Stimulated activated CD8-positive, alpha-beta memory T cell treated with anti-CD3 and anti-CD28 coated beads, Interleukin-12 subunit alpha, Interleukin-12 subunit beta, amount 100 ng/mL, for 4 hours (primary cell): ENCODE measurements around the gene PDZRN4.

Experiments used
- DNase-seq: peaks from one replicate; pipeline ENCODE4 v3.0.0-alpha.2; 2020; ENCODE audit warnings: low read depth

PDZRN4 gene

GRCh38 chr12:41362931-41363330 is 174.8 kb downstream of the PDZRN4 start:
- DNase-seq: no peak

GRCh38 chr12:41364211-41364610 is 176.1 kb downstream of the PDZRN4 start:
- DNase-seq: no peak

DNA sequence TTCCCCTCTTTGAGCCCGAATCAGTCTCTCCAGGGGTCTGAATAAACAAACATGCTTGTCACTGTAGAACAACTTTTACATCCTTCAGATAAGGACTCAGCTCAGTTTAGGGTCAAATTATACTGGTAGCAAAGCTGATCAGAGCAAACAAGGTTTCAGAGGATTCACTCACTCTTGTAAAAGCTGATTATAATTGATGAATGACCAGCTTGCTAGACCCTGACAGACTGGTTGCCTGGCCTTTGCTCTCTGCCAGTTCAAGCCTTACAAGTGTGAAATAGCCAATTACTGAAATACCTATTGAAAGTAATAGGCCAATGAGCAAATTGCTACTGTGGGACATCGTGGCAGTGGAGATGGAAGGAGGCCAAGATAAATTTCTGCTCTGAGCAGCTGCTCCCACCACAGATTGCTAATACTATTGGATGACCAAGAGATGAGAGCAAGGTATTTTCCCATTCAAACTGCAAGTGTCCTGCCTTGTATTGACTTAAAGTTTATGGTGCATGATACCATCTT is 177.6 kb downstream of the PDZRN4 start:
- no peak for DNase-seq

DNA sequence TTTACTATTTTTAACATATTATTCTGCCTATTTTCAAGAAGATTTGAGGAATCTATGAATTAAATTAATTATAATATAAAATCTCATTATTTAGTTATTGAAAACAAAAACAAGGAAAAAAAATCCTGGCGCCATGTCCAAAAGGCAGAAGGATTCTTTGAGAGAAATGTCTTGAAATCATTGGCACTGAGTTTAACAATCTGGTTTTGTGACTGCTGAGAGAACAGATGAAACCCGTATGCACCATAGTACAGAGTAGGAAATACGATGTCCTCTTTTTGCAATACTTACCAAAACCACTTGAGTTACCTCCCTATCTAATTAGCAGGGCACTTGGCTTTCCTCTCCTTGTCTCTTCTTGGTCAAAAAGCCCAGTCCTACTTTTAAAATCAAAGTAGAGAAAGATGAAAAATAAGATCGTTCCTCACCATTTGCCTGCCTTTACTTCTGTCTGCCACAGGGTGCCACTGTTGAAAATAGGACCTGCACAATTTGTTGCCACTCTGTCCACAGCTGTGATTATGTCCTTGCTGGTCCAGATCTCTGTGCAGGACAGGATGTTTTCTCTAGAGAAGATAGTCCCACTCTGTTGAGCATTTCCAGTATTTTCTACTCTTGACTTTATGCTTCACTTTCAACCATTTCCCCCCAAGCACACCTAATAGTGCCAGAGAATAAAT is 179.7 kb downstream of the PDZRN4 start:
- DNase-seq: no peak

DNA sequence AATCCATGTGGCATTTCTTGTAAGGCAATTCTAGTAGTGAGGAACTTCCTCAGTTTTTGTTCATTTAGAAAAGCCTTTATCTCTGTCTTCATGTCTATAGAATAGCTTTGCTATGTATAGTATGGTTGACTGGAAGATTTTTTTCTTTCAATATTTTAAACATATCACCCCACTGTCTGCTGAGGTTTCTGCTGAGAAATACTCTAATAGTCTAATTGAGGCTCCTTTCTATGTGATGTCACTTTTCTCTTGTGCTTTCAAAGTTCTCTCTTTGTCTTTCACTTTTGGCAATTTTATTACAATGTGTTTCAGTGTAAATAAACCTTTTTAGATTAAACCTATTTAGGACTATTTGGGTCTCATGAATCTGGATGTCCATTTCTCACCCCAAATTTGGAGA is 192.8 kb downstream of the PDZRN4 start:
- no peak for DNase-seq

GRCh38 chr12:41402801-41403200 is 214.7 kb downstream of the PDZRN4 start:
- DNase-seq: no peak

- no peak for DNase-seq
Observed at GRCh38 chr12:41407232-41407799, 219.2 kb downstream of the PDZRN4 start.

GRCh38 chr12:41409628-41410027 is 221.5 kb downstream of the PDZRN4 start:
- DNase-seq: no peak

DNA sequence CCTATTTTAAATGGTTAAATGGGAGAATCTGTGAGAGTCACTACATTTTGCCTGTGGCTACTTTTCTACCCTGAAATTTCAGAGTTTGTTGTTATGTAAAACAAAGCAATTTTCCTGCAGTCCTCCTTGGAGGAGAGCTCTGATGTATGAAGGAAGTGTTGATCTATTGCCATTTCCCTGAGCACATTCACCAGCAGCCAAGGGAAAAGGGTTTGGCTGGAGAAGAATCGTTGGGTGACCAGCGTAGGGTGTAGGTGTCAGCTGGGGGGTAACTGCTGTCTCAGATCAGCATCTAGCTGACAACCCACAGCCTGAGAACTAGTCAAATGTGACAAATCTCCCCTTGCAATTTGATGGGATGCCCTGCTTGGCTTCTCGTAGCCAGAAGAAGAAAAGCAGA is 230.5 kb downstream of the PDZRN4 start:
- DNase-seq: no peak

DNA sequence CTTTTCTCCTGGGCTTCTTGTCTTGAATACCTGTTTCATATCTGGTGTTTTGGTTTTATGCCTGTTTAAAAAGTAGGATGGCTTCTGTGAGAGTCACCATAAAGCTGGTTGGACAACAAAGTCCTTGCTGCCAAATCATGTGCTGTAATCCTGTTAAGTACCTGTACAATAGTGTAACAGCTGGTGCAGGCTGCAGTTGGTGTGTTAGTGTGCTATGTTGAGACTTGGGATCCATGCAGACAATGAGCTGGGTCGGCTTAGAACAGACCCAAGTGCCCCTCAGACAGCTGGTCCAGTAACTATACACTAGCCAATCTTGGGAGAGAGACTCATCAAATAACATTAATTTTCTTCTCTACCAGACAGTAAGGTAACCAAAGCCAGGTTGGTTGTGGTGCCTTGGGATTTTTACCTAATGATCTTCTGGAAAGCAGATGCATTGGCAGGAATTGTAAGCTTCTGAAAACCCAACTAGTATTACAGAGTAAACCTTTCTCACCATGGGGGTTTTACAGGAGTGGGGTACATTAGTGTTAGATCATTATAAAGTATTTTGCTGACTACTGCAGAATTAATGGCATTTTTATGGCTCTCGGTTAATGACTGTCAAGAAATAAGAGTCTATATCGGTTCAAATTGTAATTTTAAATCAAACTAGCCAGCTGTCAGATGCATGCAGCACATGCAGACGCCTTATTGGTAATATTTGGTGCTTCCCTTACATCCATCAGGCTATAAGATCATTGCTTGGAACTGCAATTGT is 231.2 kb downstream of the PDZRN4 start:
- no peak for DNase-seq

GRCh38 chr12:41424651-41425050 is 236.5 kb downstream of the PDZRN4 start:
- no peak for DNase-seq

- DNase-seq: no peak
Observed at GRCh38 chr12:41433460-41433859, 245.3 kb downstream of the PDZRN4 start.

- DNase-seq: no peak
Observed at GRCh38 chr12:41436076-41436475, 248.0 kb downstream of the PDZRN4 start.

GRCh38 chr12:41437563-41437962 is 249.4 kb downstream of the PDZRN4 start:
- no peak for DNase-seq

DNA sequence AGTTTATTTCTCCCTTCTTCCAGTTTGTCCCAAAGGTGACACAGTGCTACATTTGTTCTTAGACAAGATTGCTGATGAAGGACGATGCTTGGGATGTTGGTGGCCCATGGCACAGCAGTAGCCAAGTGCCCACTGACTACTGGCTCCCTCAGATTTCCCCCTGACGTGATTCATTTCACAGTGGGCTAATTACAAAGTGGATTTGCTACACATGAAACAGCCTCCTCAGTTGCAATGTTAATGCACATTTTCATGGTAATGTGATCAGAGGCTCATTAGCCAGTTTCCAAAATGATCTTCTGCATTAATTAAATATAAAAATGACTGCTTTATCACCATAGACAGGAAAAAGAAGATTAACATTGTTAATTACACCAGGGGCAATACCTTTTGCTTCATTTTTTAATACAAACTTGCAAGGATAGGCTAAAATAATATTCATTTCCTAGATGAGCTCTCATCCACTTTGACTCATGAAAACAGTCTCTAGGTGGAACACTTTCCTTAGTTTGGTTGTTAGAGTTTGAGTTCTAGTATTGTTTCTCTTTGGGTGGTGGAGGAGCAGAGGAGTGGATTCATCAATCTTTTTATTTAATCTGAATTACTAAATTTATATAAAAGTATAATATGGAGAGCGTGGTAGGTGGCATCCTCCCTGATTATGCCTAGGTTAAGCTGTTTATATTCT is 250.9 kb downstream of the PDZRN4 start:
- DNase-seq: no peak

GRCh38 chr12:41439801-41440200 is 251.7 kb downstream of the PDZRN4 start:
- DNase-seq: no peak

- DNase-seq: no peak
Observed at GRCh38 chr12:41441180-41441579, 253.1 kb downstream of the PDZRN4 start.

- DNase-seq: no peak
Observed at GRCh38 chr12:41442896-41443295, 254.8 kb downstream of the PDZRN4 start.

DNA sequence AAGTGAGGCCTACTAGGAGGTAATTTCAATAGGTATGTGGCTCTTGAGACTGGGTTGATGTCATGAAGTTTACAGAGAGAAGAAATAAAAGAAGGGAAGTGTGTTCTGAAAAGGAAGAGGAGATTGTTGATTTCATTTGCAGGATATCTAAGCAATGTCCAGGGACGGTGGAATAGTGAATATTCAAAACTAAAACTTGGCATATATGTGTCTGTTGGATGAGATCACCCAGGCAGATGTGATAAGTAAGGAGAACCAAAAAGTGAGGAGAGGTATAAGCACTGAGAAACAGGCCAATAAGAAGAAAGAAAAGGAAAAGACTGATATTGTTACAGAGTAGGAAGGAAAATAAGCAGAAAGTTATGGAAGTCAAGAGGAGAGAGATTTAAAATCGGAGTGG is 255.6 kb downstream of the PDZRN4 start:
- no peak for DNase-seq

- no peak for DNase-seq
Observed at GRCh38 chr12:41452838-41453407, 264.8 kb downstream of the PDZRN4 start.

- DNase-seq: no peak
Observed at GRCh38 chr12:41453409-41453808, 265.3 kb downstream of the PDZRN4 start.
